HEK293 (cell line): ENCODE data around the gene TK2.

Experiments
- CTCF ChIA-PET: fragments of 350-600 bp; formaldehyde crosslinking; extraction: SDS; loops from one replicate; lab custom pipeline; 2021; ENCODE audit warnings: antibody characterized with exemption; lab: Yijun Ruan, JAX
- POLR2A ChIA-PET: fragments of 300-600 bp; formaldehyde crosslinking; extraction: SDS; loops from one replicate; lab custom pipeline; 2020; ENCODE audit warnings: antibody characterized with exemption, inconsistent platforms; lab: Yijun Ruan, JAX
- H3K27ac ChIP-seq: fragments of 200-500 bp; sonication (Bioruptor generic); 2 replicates; pipeline ENCODE4 v1.5.1; 2014; ENCODE audit warnings: low read depth, low read length, control low read depth, inconsistent platforms; ENCODE audit errors: extremely low read depth
- H3K36me3 ChIP-seq, 2 experiments: fragments of 200-500 bp in 1 of 2; sonication (Bioruptor generic) in 1 of 2; 1 replicate in 1 of 2; 2 replicates in 1 of 2; pipeline ENCODE4 v1.5.1; 2014 to 2017; ENCODE audit warnings: inconsistent platforms in 2 of 2, low read length in 2 of 2; ENCODE audit not compliant: control insufficient read depth in 2 of 2, insufficient read depth in 1 of 2
- H3K4me1 ChIP-seq: fragments of 200-500 bp; sonication (Bioruptor generic); 2 replicates; pipeline ENCODE4 v1.5.1; 2014; ENCODE audit warnings: mild to moderate bottlenecking, low read length, inconsistent platforms; ENCODE audit not compliant: control insufficient read depth, insufficient read depth
- H3K4me3 ChIP-seq: 2 replicates; pipeline ENCODE4 v1.5.1; 2011; ENCODE audit warnings: low read depth, mild to moderate bottlenecking, control low read depth, low read length, moderate library complexity
- H3K9me3 ChIP-seq: fragments of 200-500 bp; sonication (Bioruptor generic); 2 replicates; pipeline ENCODE4 v1.5.1; 2014; ENCODE audit warnings: low read depth, low read length, inconsistent platforms; ENCODE audit not compliant: control insufficient read depth, insufficient read depth
- KLF10 ChIP-seq: fragments of 450-650 bp; IDR thresholded peaks from 2 replicates; pipeline ENCODE4 v1.5.1; 2018; ENCODE audit warnings: missing biosample characterization, mild to moderate bottlenecking, missing genetic modification characterization
- KLF17 ChIP-seq: fragments of 450-650 bp; formaldehyde crosslinking; IDR thresholded peaks from 2 replicates; pipeline ENCODE4 v1.5.1; 2016; ENCODE audit warnings: missing biosample characterization, missing genetic modification characterization
- KLF8 ChIP-seq: fragments of 450-650 bp; formaldehyde crosslinking; IDR thresholded peaks from 2 replicates; pipeline ENCODE4 v1.5.1; 2016; ENCODE audit warnings: missing biosample characterization, missing genetic modification characterization
- PRDM1 ChIP-seq: fragments of 450-650 bp; formaldehyde crosslinking; IDR thresholded peaks from 2 replicates; pipeline ENCODE4; 2016; ENCODE audit warnings: missing biosample characterization, missing genetic modification characterization
- SETDB1 ChIP-seq: IDR thresholded peaks from one replicate; pipeline ENCODE4 v1.6.1; 2017; ENCODE audit warnings: mild to moderate bottlenecking, low read length, moderate library complexity, mixed read lengths; ENCODE audit not compliant: insufficient read length
- ZBTB20 ChIP-seq: fragments of 450-650 bp; formaldehyde crosslinking; IDR thresholded peaks from 2 replicates; pipeline ENCODE4 v1.5.1; 2016; ENCODE audit warnings: missing biosample characterization, missing genetic modification characterization
- ZNF266 ChIP-seq: fragments of 450-650 bp; formaldehyde crosslinking; IDR thresholded peaks from 2 replicates; pipeline ENCODE4 v1.5.1; 2016; ENCODE audit warnings: missing biosample characterization, missing genetic modification characterization, low read depth
- ZNF302 ChIP-seq: fragments of 450-650 bp; formaldehyde crosslinking; IDR thresholded peaks from 2 replicates; pipeline ENCODE4 v1.5.1; 2016; ENCODE audit warnings: missing biosample characterization, missing genetic modification characterization, low read depth
- ZNF324 ChIP-seq: fragments of 450-650 bp; formaldehyde crosslinking; IDR thresholded peaks from 2 replicates; pipeline ENCODE4 v1.5.1; 2016; ENCODE audit warnings: missing biosample characterization, missing genetic modification characterization
- ZNF571 ChIP-seq: fragments of 450-650 bp; formaldehyde crosslinking; IDR thresholded peaks from 2 replicates; pipeline ENCODE4 v1.5.0; 2017; ENCODE audit warnings: missing biosample characterization, missing genetic modification characterization
- ZNF791 ChIP-seq: fragments of 450-650 bp; formaldehyde crosslinking; IDR thresholded peaks from 2 replicates; pipeline ENCODE4 v1.5.1; 2016; ENCODE audit warnings: missing biosample characterization, missing genetic modification characterization
- ZSCAN16 ChIP-seq: fragments of 450-650 bp; formaldehyde crosslinking; IDR thresholded peaks from 2 replicates; pipeline ENCODE4 v1.5.1; 2016; ENCODE audit warnings: missing biosample characterization, missing genetic modification characterization
- TF ChIP-seq, protein P1 (sequence below): fragments of 450-650 bp; formaldehyde crosslinking; conservative IDR thresholded peaks from 2 replicates; pipeline ENCODE4 v1.5.1; 2016; ENCODE audit warnings: low read depth, missing biosample characterization, missing genetic modification characterization
- TF ChIP-seq, protein P2 (sequence below): fragments of 450-650 bp; formaldehyde crosslinking; IDR thresholded peaks from 2 replicates; pipeline ENCODE4 v1.5.1; 2016; ENCODE audit warnings: missing biosample characterization, missing genetic modification characterization
- TF ChIP-seq, protein P3 (sequence below): fragments of 450-650 bp; formaldehyde crosslinking; conservative IDR thresholded peaks from 2 replicates; pipeline ENCODE4 v1.5.1; 2016; ENCODE audit warnings: low read depth, missing biosample characterization, missing genetic modification characterization

Gene TK2

DNA sequence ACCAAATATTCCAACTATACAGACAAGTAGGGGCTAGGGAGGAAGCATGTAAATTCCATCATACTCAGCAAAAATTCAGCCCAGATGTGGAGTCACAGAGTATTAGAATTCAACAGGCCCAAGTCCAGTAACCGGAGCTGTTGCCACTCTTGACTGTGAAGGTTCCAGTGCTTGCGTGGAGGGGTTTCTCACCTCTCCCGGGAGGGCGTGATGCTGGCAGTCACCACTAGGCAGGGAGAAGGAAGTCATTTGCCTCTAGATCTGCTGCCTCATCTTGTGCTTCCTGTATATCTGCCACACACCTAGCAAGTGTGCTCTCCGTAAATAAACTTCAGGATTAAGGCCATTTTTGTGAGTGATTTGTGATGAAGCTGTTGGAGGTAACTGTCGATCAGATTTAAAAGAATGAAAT is 1.4 kb upstream of the TK2 start (continued):
- TF ChIP-seq, protein P1, sequence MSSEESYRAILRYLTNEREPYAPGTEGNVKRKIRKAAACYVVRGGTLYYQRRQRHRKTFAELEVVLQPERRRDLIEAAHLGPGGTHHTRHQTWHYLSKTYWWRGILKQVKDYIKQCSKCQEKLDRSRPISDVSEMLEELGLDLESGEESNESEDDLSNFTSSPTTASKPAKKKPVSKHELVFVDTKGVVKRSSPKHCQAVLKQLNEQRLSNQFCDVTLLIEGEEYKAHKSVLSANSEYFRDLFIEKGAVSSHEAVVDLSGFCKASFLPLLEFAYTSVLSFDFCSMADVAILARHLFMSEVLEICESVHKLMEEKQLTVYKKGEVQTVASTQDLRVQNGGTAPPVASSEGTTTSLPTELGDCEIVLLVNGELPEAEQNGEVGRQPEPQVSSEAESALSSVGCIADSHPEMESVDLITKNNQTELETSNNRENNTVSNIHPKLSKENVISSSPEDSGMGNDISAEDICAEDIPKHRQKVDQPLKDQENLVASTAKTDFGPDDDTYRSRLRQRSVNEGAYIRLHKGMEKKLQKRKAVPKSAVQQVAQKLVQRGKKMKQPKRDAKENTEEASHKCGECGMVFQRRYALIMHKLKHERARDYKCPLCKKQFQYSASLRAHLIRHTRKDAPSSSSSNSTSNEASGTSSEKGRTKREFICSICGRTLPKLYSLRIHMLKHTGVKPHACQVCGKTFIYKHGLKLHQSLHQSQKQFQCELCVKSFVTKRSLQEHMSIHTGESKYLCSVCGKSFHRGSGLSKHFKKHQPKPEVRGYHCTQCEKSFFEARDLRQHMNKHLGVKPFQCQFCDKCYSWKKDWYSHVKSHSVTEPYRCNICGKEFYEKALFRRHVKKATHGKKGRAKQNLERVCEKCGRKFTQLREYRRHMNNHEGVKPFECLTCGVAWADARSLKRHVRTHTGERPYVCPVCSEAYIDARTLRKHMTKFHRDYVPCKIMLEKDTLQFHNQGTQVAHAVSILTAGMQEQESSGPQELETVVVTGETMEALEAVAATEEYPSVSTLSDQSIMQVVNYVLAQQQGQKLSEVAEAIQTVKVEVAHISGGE: 0 out of 2 replicates have a peak, but pooled peaks have one; percentile 25
- TF ChIP-seq ZNF302 (tag by site-specific recombination): no peak
- TF ChIP-seq, protein P2, sequence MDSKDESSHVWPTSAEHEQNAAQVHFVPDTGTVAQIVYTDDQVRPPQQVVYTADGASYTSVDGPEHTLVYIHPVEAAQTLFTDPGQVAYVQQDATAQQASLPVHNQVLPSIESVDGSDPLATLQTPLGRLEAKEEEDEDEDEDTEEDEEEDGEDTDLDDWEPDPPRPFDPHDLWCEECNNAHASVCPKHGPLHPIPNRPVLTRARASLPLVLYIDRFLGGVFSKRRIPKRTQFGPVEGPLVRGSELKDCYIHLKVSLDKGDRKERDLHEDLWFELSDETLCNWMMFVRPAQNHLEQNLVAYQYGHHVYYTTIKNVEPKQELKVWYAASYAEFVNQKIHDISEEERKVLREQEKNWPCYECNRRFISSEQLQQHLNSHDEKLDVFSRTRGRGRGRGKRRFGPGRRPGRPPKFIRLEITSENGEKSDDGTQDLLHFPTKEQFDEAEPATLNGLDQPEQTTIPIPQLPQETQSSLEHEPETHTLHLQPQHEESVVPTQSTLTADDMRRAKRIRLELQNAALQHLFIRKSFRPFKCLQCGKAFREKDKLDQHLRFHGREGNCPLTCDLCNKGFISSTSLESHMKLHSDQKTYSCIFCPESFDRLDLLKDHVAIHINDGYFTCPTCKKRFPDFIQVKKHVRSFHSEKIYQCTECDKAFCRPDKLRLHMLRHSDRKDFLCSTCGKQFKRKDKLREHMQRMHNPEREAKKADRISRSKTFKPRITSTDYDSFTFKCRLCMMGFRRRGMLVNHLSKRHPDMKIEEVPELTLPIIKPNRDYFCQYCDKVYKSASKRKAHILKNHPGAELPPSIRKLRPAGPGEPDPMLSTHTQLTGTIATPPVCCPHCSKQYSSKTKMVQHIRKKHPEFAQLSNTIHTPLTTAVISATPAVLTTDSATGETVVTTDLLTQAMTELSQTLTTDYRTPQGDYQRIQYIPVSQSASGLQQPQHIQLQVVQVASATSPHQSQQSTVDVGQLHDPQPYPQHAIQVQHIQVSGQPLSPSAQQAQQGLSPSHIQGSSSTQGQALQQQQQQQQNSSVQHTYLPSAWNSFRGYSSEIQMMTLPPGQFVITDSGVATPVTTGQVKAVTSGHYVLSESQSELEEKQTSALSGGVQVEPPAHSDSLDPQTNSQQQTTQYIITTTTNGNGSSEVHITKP (tag by site-specific recombination): peak; percentile 54; the same call in 1 of the 2 replicates
- TF ChIP-seq, all 188 proteins: peak for 7

DNA sequence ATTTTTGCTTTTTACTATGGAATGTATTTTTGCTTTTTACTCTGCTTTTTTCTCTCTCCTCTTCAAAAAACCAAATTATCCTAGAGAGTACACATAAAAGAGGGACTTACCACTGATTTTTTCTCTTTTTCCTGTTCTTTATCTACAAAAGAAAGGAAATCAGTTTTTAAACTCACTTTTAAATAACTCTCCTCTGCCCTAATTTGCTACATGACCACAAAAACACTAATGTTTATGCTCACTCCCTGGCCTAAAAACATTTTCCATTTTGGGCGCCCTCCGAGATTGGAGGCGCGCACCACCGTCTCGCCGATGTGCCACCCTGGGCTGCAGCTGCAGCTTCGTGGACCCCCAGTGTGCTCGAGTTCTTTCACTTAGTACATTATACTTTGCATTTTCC is 1.1 kb downstream of the TK2 start:
- Histone ChIP-seq H3K36me3 (peaks cover 0 to 5% of the 10 kb centered on the region in 2 experiments; a peak in 2 of 3 replicates), H3K4me3 (no peak overlapping the region), H3K9me3 (no peaks in the 10 kb centered on the region), H3K27ac (peak overlapping the region; percentile 85; the same call in 1 of the 2 replicates), H3K4me1 (no peaks in the 10 kb centered on the region)
- CTCF ChIA-PET: no interaction called here
- POLR2A ChIA-PET: interaction anchor here (0.6 kb wide), 1 partner anchor 193 kb away, joined by 3 read pairs; no protein-coding TSS in a partner anchor
- TF ChIP-seq ZNF266 (tag by site-specific recombination): no peak
- TF ChIP-seq ZBTB20 (tag by site-specific recombination): peak; percentile 25
- TF ChIP-seq ZNF571: no peak
- no peak for TF ChIP-seq ZNF791
- peak; percentile 53 for TF ChIP-seq PRDM1 (tag by site-specific recombination)
- TF ChIP-seq KLF10 (tag by site-specific recombination): no peak

DNA sequence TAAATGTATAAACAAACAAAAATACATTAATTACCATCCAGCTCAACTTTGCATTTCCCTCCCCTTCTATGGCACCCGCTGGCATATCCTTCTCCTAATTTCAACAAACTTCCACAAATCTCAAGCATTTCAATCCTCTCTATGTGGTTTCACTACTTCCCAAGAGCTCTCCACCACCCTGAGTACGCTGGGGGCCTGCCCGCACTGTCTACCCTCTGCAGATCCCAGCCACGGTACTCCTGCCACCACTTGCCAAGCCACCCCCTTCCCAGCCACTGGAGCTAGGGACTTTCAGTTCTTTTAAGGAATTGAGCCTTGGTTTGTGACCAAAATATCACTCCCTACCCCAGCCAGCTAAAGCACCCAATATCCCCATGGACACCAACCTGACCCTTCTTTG is 1.9 kb downstream of the TK2 start:
- CTCF ChIA-PET: interaction anchor here (0.5 to 0.6 kb wide), 2 partner anchors 79 to 192 kb away, joined by 3 read pairs; no protein-coding TSS in a partner anchor
- peaks cover 0 to 10% of the 10 kb centered on the region in 2 experiments; a peak in 2 of 3 replicates for H3K36me3 ChIP-seq
- H3K9me3 ChIP-seq: no peaks in the 10 kb centered on the region
- H3K4me3 ChIP-seq: no peak overlapping the region
- TF ChIP-seq, protein P3, sequence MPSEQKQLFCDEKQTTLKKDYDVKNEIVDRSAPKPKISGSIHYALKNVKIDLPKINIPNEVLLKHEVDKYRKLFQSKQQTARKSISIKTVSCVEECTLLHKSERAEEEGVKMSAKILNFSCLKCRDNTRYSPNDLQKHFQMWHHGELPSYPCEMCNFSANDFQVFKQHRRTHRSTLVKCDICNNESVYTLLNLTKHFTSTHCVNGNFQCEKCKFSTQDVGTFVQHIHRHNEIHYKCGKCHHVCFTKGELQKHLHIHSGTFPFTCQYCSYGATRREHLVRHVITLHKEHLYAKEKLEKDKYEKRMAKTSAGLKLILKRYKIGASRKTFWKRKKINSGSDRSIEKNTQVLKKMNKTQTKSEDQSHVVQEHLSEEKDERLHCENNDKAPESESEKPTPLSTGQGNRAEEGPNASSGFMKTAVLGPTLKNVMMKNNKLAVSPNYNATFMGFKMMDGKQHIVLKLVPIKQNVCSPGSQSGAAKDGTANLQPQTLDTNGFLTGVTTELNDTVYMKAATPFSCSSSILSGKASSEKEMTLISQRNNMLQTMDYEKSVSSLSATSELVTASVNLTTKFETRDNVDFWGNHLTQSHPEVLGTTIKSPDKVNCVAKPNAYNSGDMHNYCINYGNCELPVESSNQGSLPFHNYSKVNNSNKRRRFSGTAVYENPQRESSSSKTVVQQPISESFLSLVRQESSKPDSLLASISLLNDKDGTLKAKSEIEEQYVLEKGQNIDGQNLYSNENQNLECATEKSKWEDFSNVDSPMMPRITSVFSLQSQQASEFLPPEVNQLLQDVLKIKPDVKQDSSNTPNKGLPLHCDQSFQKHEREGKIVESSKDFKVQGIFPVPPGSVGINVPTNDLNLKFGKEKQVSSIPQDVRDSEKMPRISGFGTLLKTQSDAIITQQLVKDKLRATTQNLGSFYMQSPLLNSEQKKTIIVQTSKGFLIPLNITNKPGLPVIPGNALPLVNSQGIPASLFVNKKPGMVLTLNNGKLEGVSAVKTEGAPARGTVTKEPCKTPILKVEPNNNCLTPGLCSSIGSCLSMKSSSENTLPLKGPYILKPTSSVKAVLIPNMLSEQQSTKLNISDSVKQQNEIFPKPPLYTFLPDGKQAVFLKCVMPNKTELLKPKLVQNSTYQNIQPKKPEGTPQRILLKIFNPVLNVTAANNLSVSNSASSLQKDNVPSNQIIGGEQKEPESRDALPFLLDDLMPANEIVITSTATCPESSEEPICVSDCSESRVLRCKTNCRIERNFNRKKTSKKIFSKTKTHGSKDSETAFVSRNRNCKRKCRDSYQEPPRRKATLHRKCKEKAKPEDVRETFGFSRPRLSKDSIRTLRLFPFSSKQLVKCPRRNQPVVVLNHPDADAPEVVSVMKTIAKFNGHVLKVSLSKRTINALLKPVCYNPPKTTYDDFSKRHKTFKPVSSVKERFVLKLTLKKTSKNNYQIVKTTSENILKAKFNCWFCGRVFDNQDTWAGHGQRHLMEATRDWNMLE: no peak
- TF ChIP-seq SETDB1 (no peak), KLF8 (tag by site-specific recombination) (no peak), ZNF324 (tag by site-specific recombination) (no peak), ZSCAN16 (tag by site-specific recombination) (no peak), KLF17 (no peak)
- POLR2A ChIA-PET: no interaction called here
- H3K27ac ChIP-seq: no peak overlapping the region
- H3K4me1 ChIP-seq: no peaks in the 10 kb centered on the region
